Adipose tissue (tissue), 3 donors: Measurements from ENCODE around the gene SCFD1. TPM values are rescaled to one million over a fixed set of nuclear protein-coding genes. Genes with fewer than 3 reads are reported as not detected.
"Not testable (repeated sequence)": the region's sequence is repeated elsewhere in the genome, so short reads cannot be mapped to it uniquely, and the experiment has no call there.

ENCODE experiments used
- H3K27ac ChIP-seq: one replicate; pipeline ENCODE4 v1.5.1; 2013; ENCODE audit warnings: low read depth, low read length
- WGBS, 3 donors: extraction: QIAGEN DNeasy Blood & Tissue Kit; methylation state at CpG; one replicate each; pipeline ENCODE4 v1.1.7; 2013; 5-methylcytosine and 5-hydroxymethylcytosine counted together
- polyA plus RNA-seq, 3 donors: library from polyadenylated mRNA; stranded (reverse); fragments of 200-250 nt; gene quantifications; one replicate each; pipeline ENCODE4 v1.2.3, GENCODE V29; 2013
- donor health status: healthy with polysubstance abuse.
- donor health status: Bipolar disorder and iron deficiency.
- donor health status: healthy.

Gene SCFD1
- polyA plus RNA-seq, 3 donors: 31.0 to 60.7 (median 33.9) TPM

DNA sequence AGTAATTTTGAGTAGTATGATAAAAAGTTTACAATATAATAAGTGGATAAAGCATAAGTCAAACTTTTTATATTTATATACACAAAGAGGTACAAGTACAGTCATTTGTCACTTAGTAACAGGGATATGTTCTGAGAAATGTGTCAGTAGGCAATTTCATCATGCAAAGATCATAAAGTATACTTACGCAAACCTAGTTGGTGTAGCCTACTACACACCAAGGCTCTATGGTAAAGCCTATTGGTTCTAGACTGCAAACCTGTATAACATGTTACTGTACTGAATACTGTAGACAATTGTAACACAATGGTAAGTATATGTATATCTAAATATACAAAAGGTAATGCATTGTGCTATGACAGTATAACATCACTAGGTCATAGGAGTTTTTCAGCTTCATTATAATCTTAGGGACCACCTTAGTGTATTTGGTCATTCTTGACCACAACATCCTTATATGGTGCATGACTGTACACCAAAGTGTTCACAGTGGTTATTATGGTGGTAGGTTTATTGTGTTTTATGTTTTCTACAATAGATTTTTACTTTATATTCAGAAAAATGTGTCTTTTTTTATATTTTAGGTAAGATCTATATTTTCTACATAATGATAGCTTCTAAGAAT is 14.9 kb upstream of the SCFD1 start:
- WGBS, 3 donors: 95 to 100% (median 97%) methylated on average over 1 of the region's 1 CpG
- no peak overlapping the region for H3K27ac ChIP-seq

GRCh38 chr14:30608533-30609006 is 13.5 kb upstream of the SCFD1 start:
- WGBS, 3 donors: 65 to 94% (median 89%) methylated on average over 5 of the region's 5 CpGs
- no peak overlapping the region for H3K27ac ChIP-seq

GRCh38 chr14:30610787-30611343 is 11.3 kb upstream of the SCFD1 start:
- WGBS, 3 donors: 29 to 47% (median 44%) methylated on average over 6 of the region's 6 CpGs
- H3K27ac ChIP-seq: no peak overlapping the region

GRCh38 chr14:30614155-30614554 is 8.0 kb upstream of the SCFD1 start:
- no peak overlapping the region for H3K27ac ChIP-seq
- WGBS, 3 donors: 98% methylated on average over 2 of the region's 2 CpGs

DNA sequence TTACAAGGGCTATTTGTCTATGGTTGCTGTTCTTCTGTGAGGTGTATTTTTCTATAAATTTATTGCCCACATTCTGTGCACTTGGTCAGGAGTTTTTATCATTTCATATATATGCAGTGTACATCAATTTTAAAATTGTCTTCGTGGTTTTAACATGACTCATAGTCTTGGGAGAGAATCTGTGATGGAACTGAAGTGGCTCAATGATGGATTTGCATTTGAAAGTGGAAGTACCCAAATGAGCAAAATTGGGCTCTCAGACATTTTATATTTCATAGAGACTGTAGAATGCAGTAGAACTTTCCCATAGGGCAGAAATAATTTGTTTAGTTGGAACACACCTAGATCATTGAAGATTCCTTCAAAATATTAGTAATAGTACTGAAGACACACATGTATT is 1.9 kb upstream of the SCFD1 start:
- WGBS, 3 donors: 63 to 71% (median 70%) methylated on average over 1 of the region's 1 CpG
- no peak overlapping the region for H3K27ac ChIP-seq

DNA sequence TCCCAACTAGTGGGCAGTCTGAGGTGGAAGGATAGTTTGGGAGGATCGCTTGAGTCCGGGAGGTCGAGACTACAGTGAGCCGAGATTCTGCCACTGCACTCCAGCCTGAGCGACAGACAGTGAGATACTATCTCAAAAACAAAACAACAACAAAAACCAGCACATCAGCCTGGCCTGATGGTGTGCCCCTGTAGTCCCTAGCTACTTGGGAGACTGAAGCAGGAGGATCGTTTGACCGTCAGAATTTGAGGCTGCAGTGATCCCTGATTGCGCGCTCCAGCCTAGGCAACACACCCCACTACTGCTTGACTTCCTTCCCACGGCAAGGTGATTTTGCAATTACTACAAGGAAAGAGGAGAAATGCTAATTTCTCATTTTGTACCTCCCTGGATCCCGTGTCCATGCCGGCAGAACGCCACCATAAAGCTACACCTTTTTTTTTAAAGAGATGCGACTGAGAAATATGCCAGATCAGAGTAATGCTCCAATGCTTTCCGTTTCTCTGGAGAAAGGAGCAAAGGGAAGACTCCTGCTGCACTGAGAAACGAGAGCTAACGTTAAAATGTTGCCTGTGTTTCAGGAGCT is 672 bp upstream of the SCFD1 start:
- WGBS, 3 donors: 5 to 7% (median 5%) methylated on average over 17 of the region's 17 CpGs
- no peak overlapping the region for H3K27ac ChIP-seq

DNA sequence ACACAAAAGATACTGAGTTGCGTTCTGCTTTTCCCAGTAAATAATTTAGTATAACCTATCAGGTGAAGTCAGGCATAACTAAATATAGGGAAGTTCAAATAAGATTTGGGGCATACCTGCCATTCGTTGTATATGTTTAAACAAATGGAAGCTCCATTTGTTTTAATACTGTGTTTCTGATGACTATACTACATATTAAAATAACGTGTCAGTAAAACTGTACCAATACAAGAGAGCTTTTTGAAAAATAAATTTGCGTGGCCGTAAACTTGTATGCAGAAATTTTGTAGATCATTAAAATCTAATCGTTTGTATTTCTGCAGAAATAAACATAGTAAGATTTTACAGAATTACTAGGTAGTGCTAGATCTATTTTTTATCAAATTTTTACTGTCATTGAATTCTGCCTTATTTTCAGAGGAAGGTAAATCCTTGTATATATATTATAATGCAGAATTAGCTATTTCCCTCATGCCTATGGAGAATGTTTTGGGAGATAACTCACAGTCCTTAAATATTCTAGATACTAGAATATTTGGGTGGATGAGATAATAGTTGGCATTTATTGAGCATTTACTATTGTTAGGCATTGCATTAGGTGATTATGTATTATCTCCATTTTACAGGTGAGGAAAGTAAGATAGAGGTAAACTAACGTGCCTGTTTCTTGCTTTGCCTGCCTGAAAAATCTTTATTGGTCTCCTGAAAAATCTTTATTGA is 1.5 kb downstream of the SCFD1 start:
- 45 to 78% (median 74%) methylated on average over 7 of the region's 7 CpGs for WGBS, 3 donors
- H3K27ac ChIP-seq: no peak overlapping the region

GRCh38 chr14:30624132-30624423 is 2.0 kb downstream of the SCFD1 start:
- 76 to 96% (median 96%) methylated on average over 5 of the region's 5 CpGs for WGBS, 3 donors
- no peak overlapping the region for H3K27ac ChIP-seq

DNA sequence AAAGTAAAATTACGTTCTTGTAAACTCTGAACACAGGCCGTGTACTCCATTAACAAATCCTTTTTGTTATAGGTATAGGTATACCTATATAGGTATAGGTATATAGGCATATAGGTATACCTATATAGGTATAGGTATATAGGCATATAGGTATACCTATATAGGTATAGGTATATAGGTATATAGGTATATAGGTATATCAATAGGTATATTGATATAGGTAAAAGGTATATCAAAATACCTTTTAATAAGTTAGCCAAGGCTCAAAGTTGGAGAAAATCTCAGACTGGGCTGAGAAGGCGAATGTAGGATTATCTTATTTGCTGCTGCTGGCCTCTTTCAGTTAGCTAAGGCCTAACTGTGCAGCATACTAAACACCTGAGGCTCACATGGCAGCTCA is 3.4 kb downstream of the SCFD1 start:
- WGBS, 3 donors: 59 to 96% (median 91%) methylated on average over 3 of the region's 3 CpGs
- no peak overlapping the region for H3K27ac ChIP-seq

DNA sequence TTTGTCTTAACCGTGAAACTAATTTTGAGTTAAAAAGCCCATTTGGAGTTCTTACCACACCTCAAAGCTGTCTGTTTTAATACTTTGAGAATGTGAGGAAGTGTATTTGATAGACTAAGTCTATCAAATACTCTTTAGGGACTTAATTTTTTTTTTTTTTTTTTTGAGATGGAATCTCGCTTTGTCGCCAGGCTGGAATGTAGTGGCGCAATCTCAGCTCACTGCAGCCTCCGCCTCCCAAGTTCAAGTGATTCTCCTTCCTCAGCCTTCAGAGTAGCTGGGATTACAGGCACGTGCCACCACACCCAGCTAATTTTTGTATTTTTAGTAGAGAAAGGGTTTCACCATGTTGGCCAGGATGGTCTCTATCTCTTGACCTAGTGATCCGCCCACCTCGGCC is 7.3 kb downstream of the SCFD1 start:
- not testable (repeated sequence) for H3K27ac ChIP-seq
- WGBS, 3 donors: 90 to 97% (median 94%) methylated on average over 8 of the region's 8 CpGs

DNA sequence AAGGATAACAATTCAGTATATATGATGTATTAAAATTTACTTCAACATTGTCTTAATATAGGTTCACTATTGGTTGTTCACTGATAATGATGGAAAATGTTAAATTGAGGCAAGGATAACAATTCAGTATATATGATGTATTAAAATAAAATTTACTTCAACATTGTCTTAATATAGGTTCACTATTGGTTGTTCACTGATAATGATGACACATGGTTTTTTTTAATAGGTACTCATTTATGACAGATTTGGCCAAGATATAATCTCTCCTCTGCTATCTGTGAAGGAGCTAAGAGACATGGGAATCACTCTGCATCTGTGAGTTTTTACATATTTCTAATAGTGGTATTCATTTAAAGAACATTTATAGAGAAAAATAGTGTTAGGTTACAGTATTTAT is 8.1 kb downstream of the SCFD1 start:
- H3K27ac ChIP-seq: no peak overlapping the region

- 90 to 100% (median 98%) methylated on average over 1 of the region's 1 CpG for WGBS, 3 donors
- no peak overlapping the region for H3K27ac ChIP-seq
These were observed 10.6 kb downstream of the SCFD1 start for GRCh38 chr14:30632730-30633129.

GRCh38 chr14:30638926-30639325 is 16.8 kb downstream of the SCFD1 start:
- H3K27ac ChIP-seq: no peak overlapping the region
- 48 to 96% (median 57%) methylated on average over 3 of the region's 3 CpGs for WGBS, 3 donors

GRCh38 chr14:30641207-30641606 is 19.1 kb downstream of the SCFD1 start:
- 34 to 98% (median 97%) methylated on average over 1 of the region's 1 CpG for WGBS, 3 donors
- no peak overlapping the region for H3K27ac ChIP-seq

DNA sequence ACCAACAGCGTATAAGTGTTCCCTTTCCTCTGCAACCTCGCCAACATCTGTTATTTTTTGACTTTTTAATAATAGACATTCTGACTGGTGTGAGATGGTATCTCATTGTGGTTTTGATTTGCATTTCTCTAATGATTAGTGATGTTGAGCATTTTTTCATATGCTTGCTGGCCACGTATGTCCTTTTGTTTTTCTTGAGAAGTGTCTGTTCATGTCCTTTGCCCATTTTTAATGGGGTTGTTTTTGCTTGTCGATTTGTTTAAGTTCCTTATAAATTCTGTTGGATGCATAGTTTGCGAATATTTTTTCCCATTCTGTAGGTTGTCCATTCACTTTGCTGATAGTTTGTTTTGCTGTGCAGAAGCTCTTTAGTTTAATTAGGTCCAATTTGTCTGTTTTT is 22.3 kb downstream of the SCFD1 start:
- not testable (repeated sequence) for H3K27ac ChIP-seq
- WGBS, 3 donors: 97 to 98% (median 98%) methylated on average over 5 of the region's 5 CpGs

- WGBS, 3 donors: 94 to 98% (median 96%) methylated on average over 2 of the region's 2 CpGs
These were observed 23.5 kb downstream of the SCFD1 start for GRCh38 chr14:30645600-30645999.

GRCh38 chr14:30648471-30648870 is 26.4 kb downstream of the SCFD1 start:
- WGBS, 3 donors: 98 to 100% (median 99%) methylated on average over 2 of the region's 2 CpGs

More at GRCh38 chr14:30645600-30645999, 23.5 kb downstream of the SCFD1 start:
- no peak overlapping the region for H3K27ac ChIP-seq

DNA sequence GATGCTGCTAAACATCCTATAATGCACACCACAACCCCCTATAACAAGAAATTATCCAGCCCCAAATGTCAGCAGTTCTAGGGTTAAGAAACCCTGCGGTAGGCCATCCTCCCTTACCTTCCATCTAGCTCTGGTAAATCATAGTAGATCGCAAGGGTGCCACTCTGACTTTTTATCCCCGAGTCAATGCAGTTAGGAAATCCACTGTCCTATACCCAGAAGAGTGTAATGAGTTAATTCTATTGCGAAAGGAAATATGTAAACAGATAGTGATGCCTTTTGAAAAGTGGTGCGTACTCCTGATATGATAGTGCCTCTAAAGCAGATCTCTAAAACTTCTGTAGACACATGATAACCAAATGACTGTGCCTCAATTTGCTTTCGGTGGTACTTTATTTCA is 29.8 kb downstream of the SCFD1 start:
- WGBS, 3 donors: 74 to 87% (median 86%) methylated on average over 6 of the region's 6 CpGs
- H3K27ac ChIP-seq: no peak overlapping the region

More at GRCh38 chr14:30648471-30648870, 26.4 kb downstream of the SCFD1 start:
- H3K27ac ChIP-seq: no peak overlapping the region

DNA sequence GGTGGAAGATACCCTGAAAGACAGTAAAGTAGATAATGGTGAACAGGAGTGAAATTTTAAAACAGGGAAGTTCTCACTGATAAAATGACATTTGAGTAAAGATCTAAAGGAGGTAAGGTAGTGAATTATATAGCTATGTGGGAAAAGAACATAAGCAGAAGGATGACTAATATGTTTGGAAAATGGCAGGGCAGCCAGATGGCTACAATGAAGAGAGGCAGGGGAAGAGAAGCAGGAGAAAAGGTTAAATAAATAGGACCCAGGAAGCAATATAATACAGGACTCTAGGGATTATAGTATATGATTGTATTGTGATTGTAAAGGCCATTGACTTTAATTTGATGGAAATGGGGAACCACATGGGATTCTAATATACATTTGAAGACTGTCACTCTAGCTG is 33.0 kb downstream of the SCFD1 start:
- H3K27ac ChIP-seq: no peak overlapping the region

DNA sequence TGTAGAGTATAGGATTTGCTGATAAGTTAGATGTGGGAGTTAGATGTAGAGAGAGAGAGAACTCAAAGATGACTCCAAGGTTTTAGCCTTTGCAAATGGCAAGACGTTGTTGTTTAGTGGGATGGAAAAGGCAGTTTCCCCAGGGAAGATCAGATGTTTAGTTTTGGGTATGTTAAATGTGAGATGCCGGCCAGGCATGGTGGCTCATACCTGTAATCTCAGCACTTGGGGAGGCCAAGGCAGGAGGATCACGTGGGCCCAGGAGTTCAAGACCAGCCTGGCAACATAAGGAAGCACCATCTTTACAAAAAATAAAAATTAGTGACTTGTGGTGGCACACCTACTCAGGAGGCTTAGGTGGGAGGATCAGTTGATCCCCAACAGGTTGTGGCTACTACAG is 33.5 kb downstream of the SCFD1 start:
- H3K27ac ChIP-seq: no peak overlapping the region
- 88 to 92% (median 90%) methylated on average over 3 of the region's 3 CpGs for WGBS, 3 donors
